SK-N-SH (cell line): ENCODE data around the gene OTUD1. TPM values are rescaled to one million over a fixed set of nuclear protein-coding genes. Genes with fewer than 3 reads are reported as not detected.

Source experiments
- CTCF ChIA-PET: fragments of 300-600, 350-600 bp; formaldehyde crosslinking; extraction: SDS; loops from one replicate; lab custom pipeline; 2021; lab: Yijun Ruan, JAX
- POLR2A ChIA-PET: fragments of 350-600 bp; sonication (Branson Sonifier 250); formaldehyde crosslinking; extraction: SDS; loops from one replicate; lab custom pipeline; 2020; ENCODE audit warnings: antibody characterized with exemption, inconsistent platforms; lab: Yijun Ruan, JAX
- DNase-seq: peaks from one replicate; pipeline ENCODE4 v3.0.0; 2012
- H2AFZ ChIP-seq: fragments of 200-600 bp; sonication (generic); 2 replicates; pipeline ENCODE4 v1.8.1; 2016; ENCODE audit warnings: antibody characterized with exemption, mild to moderate bottlenecking, low read depth
- H3F3A ChIP-seq: fragments of 200-600 bp; sonication (generic); replicated peaks from 2 replicates; pipeline ENCODE3; 2016; ENCODE audit warnings: antibody characterized with exemption, mild to moderate bottlenecking; ENCODE audit not compliant: insufficient read depth
- H3K27ac ChIP-seq, 2 experiments: fragments of 200-500 bp in 1 of 2; fragments of 200-600 bp in 1 of 2; sonication (Bioruptor generic) in 1 of 2; sonication (generic), shearing (Covaris generic) in 1 of 2; 2 replicates each; pipeline versions ENCODE4 v1.5.1 to v1.6.1; 2014 to 2016; ENCODE audit warnings: low read depth in 2 of 2, inconsistent platforms in 1 of 2, low read length in 1 of 2, mild to moderate bottlenecking in 1 of 2, mixed read lengths in 1 of 2
- H3K27me3 ChIP-seq: fragments of 200-600 bp; sonication (generic), shearing (Covaris generic); 2 replicates; pipeline ENCODE4 v1.6.1; 2016; ENCODE audit warnings: mixed run types; ENCODE audit not compliant: insufficient read depth
- H3K36me3 ChIP-seq, 2 experiments: fragments of 200-500 bp in 1 of 2; fragments of 200-600 bp in 1 of 2; sonication (Bioruptor generic) in 1 of 2; sonication (generic) in 1 of 2; replicated peaks in 1 of 2; 2 replicates each; pipeline versions ENCODE3 to v1.5.1; 2014 to 2016; ENCODE audit warnings: low read length in 1 of 2, mild to moderate bottlenecking in 1 of 2; ENCODE audit not compliant: insufficient read depth in 2 of 2, control insufficient read depth in 1 of 2
- H3K4me1 ChIP-seq, 2 experiments: fragments of 200-500 bp in 1 of 2; fragments of 200-600 bp in 1 of 2; sonication (Bioruptor generic) in 1 of 2; sonication (generic), shearing (Covaris generic) in 1 of 2; 2 replicates each; pipeline versions ENCODE4 v1.5.1 to v1.6.1; 2014 to 2016; ENCODE audit warnings: low read depth in 1 of 2, low read length in 1 of 2, mixed run types in 1 of 2; ENCODE audit not compliant: insufficient read depth in 2 of 2, control insufficient read depth in 1 of 2
- H3K4me2 ChIP-seq: fragments of 200-600 bp; sonication (generic), shearing (Covaris generic); 2 replicates; pipeline ENCODE4 v1.6.1; 2017; ENCODE audit warnings: mixed run types
- H3K4me3 ChIP-seq, 2 experiments: fragments of 200-500 bp in 1 of 2; fragments of 200-600 bp in 1 of 2; sonication (Bioruptor generic) in 1 of 2; sonication (generic), shearing (Covaris generic) in 1 of 2; 2 replicates each; pipeline versions ENCODE4 v1.5.1 to v1.8.1; 2014 to 2016; ENCODE audit warnings: low read depth in 2 of 2, inconsistent platforms in 1 of 2, low read length in 1 of 2, mild to moderate bottlenecking in 1 of 2, mixed read lengths in 1 of 2, moderate library complexity in 1 of 2
- H3K79me2 ChIP-seq: fragments of 200-600 bp; sonication (generic); 2 replicates; pipeline ENCODE4 v1.8.1; 2017; ENCODE audit warnings: mild to moderate bottlenecking; ENCODE audit not compliant: insufficient read depth
- H3K9ac ChIP-seq: fragments of 200-600 bp; sonication (generic); 2 replicates; pipeline ENCODE4 v1.6.1; 2017; ENCODE audit warnings: mixed run types
- H3K9me2 ChIP-seq: fragments of 200-600 bp; sonication (generic); 2 replicates; pipeline ENCODE4 v1.6.1; 2017; ENCODE audit warnings: mixed run types
- H3K9me3 ChIP-seq: fragments of 200-600 bp; sonication (generic); 2 replicates; pipeline ENCODE4 v1.6.1; 2017; ENCODE audit warnings: mixed run types, mild to moderate bottlenecking, moderate library complexity
- H4K20me1 ChIP-seq: fragments of 200-600 bp; sonication (generic); 2 replicates; pipeline ENCODE4 v1.6.1; 2017; ENCODE audit warnings: mild to moderate bottlenecking, mixed run types; ENCODE audit not compliant: insufficient read depth
- ELF1 ChIP-seq: IDR thresholded peaks from 2 replicates; pipeline ENCODE4 v1.4.0; 2012
- FOXJ3 ChIP-seq: sonication (generic); formaldehyde crosslinking; IDR thresholded peaks from 2 replicates; pipeline ENCODE4 v1.5.1; 2020; ENCODE audit warnings: mild to moderate bottlenecking, missing genetic modification reagents
- GABPA ChIP-seq: IDR thresholded peaks from 2 replicates; pipeline ENCODE4 v1.4.0; 2012; ENCODE audit warnings: low read depth, mild to moderate bottlenecking
- MEF2A ChIP-seq: IDR thresholded peaks from 2 replicates; pipeline ENCODE4 v1.4.0; 2012; ENCODE audit warnings: low read depth, borderline replicate concordance
- NFIC ChIP-seq: IDR thresholded peaks from 2 replicates; pipeline ENCODE4 v1.4.0; 2012; ENCODE audit warnings: borderline replicate concordance
- SMC3 ChIP-seq: IDR thresholded peaks from 2 replicates; pipeline ENCODE4 v1.6.1; 2012; ENCODE audit warnings: low read depth, low read length, improper control_type of control experiment
- TEAD4 ChIP-seq: IDR thresholded peaks from 2 replicates; pipeline ENCODE4 v1.4.0; 2012; ENCODE audit warnings: mild to moderate bottlenecking, borderline replicate concordance; ENCODE audit not compliant: insufficient read depth
- USF1 ChIP-seq: IDR thresholded peaks from 2 replicates; pipeline ENCODE4 v1.4.0; 2012; ENCODE audit warnings: low read depth, borderline replicate concordance
- USF2 ChIP-seq: fragments of 150-350 bp; IDR thresholded peaks from 2 replicates; pipeline ENCODE4 v1.6.1; 2017; ENCODE audit warnings: antibody characterized with exemption, low read length, low read depth, borderline replicate concordance
- YY1 ChIP-seq: IDR thresholded peaks from 2 replicates; pipeline ENCODE4 v1.4.0; 2012; ENCODE audit warnings: low read depth, mild to moderate bottlenecking
- ZBTB33 ChIP-seq: IDR thresholded peaks from 2 replicates; pipeline ENCODE4 v1.4.0; 2012; ENCODE audit warnings: low read depth, borderline replicate concordance
- whole genome bisulfite sequencing: methylation state at CpG from one replicate; pipeline ENCODE4 v1.1.6; 2017; ENCODE audit warnings: low lambda C conversion rate; 5-methylcytosine and 5-hydroxymethylcytosine counted together
- polyA plus RNA-seq, 3 experiments: library from polyadenylated mRNA; depleted of rRNA; stranded (reverse); fragments of >200 nt; gene quantifications; 2 replicates each; pipeline ENCODE4 v1.2.3, GENCODE V29; 2012

OTUD1 gene
- polyA plus RNA-seq, 1 of the 3 experiments (the other 2 are of a cell fraction), result 8.5 TPM

- H3K36me3 ChIP-seq, result no peaks in the 10 kb centered on the region
- no peaks in the 10 kb centered on the region for H3K27me3 ChIP-seq
- no peaks in the 10 kb centered on the region for H3K9me2 ChIP-seq
- no peak overlapping the region for H3K4me2 ChIP-seq
- H3K27ac ChIP-seq, result no peak overlapping the region
- no peak overlapping the region for H3K4me3 ChIP-seq
- H3K79me2 ChIP-seq, result no peaks in the 10 kb centered on the region
- H3F3A ChIP-seq, result no peaks in the 10 kb centered on the region
- no peaks in the 10 kb centered on the region for H4K20me1 ChIP-seq
- POLR2A ChIA-PET, result no interaction called here
- CTCF ChIA-PET, result no interaction called here
- TF ChIP-seq TEAD4 (no peak), NFIC (no peak), SMC3 (no peak), MEF2A (no peak), GABPA (no peak), ELF1 (no peak), USF2 (no peak), USF1 (no peak)
- H2AFZ ChIP-seq, result no peak overlapping the region
- no peaks in the 10 kb centered on the region for H3K9me3 ChIP-seq
- H3K9ac ChIP-seq, result no peak overlapping the region
- no peak for DNase-seq
- 66% methylated on average over 4 of the region's 4 CpGs for WGBS
- H3K4me1 ChIP-seq, result no peaks in the 10 kb centered on the region
Observed at GRCh38 chr10:23467012-23467411, 28.1 kb downstream of the OTUD1 start.

GRCh38 chr10:23467548-23467947, 28.7 kb downstream of the OTUD1 start:
- Histone ChIP-seq H3K27me3 (no peaks in the 10 kb centered on the region), H3K4me2 (no peak overlapping the region), H3K79me2 (no peaks in the 10 kb centered on the region), H3K4me1 (no peaks in the 10 kb centered on the region), H3K9me2 (no peaks in the 10 kb centered on the region), H3K4me3 (no peak overlapping the region), H3F3A (no peaks in the 10 kb centered on the region), H3K9ac (no peak overlapping the region), H4K20me1 (no peaks in the 10 kb centered on the region), H3K9me3 (no peaks in the 10 kb centered on the region), H3K36me3 (no peaks in the 10 kb centered on the region), H2AFZ (no peak overlapping the region), H3K27ac (no peak overlapping the region)
- TF ChIP-seq YY1 (no peak), FOXJ3 (CRISPR knock-in tag) (no peak)
- ChIA-PET POLR2A (no interaction called here), CTCF (no interaction called here)
- WGBS, result 70% methylated on average over 3 of the region's 3 CpGs
- DNase-seq, result no peak

GRCh38 chr10:23469596-23470237, 30.8 kb downstream of the OTUD1 start:
- ChIA-PET POLR2A (no interaction called here), CTCF (interaction anchor here (0.6 to 0.7 kb wide), 2 partner anchors 8 to 47 kb away, joined by 3 read pairs; no protein-coding TSS in a partner anchor)
- H4K20me1 ChIP-seq, result no peaks in the 10 kb centered on the region
- no peak overlapping the region for H2AFZ ChIP-seq
- H3K9me2 ChIP-seq, result no peaks in the 10 kb centered on the region
- no peak overlapping the region for H3K4me3 ChIP-seq
- H3K36me3 ChIP-seq, result no peaks in the 10 kb centered on the region
- no peak for DNase-seq
- H3K4me2 ChIP-seq, result no peak overlapping the region
- 36% methylated on average over 1 of the region's 1 CpG for WGBS
- H3K27ac ChIP-seq, result no peak overlapping the region
- no peaks in the 10 kb centered on the region for H3K4me1 ChIP-seq
- H3F3A ChIP-seq, result no peaks in the 10 kb centered on the region
- no peaks in the 10 kb centered on the region for H3K9me3 ChIP-seq
- no peaks in the 10 kb centered on the region for H3K27me3 ChIP-seq
- no peak overlapping the region for H3K9ac ChIP-seq
- H3K79me2 ChIP-seq, result no peaks in the 10 kb centered on the region
- TF ChIP-seq ZBTB33, result no peak
